Esophagus muscularis mucosa (tissue), 4 donors: Measurements from ENCODE around the gene MYH10. TPM values are rescaled to one million over a fixed set of nuclear protein-coding genes. Genes with fewer than 3 reads are reported as not detected.

Source experiments
- DNase-seq: peaks from one replicate; pipeline ENCODE4 v3.0.0-alpha.2; 2017; ENCODE audit errors: extremely low spot score
- H3K27ac ChIP-seq, 4 donors: fragments of 200-600 bp; sonication (generic); replicated peaks in 1 of 4; 1 replicate in 3 of 4; 2 replicates in 1 of 4; pipeline ENCODE4 v1.5.1; 2016 to 2019; ENCODE audit warnings: mild to moderate bottlenecking in 1 of 4
- H3K27me3 ChIP-seq, 4 donors: fragments of 200-600 bp; sonication (generic); one replicate each; pipeline versions ENCODE4 v1.5.1 to v1.6.0; 2016 to 2019
- H3K36me3 ChIP-seq, 4 donors: fragments of 200-600 bp; sonication (generic); one replicate each; pipeline ENCODE4 v1.5.1; 2016 to 2019
- H3K4me1 ChIP-seq, 4 donors: fragments of 200-600 bp; sonication (generic); one replicate each; pipeline ENCODE4 v1.5.1; 2016 to 2019
- H3K4me3 ChIP-seq, 4 donors: fragments of 200-600 bp; sonication (generic); 1 replicate in 2 of 4; 2 replicates in 2 of 4; pipeline ENCODE4 v1.5.1; 2016 to 2019; ENCODE audit warnings: mild to moderate bottlenecking in 4 of 4, moderate library complexity in 1 of 4
- H3K9me3 ChIP-seq, 4 donors: fragments of 200-600 bp; sonication (generic); 1 replicate in 3 of 4; 2 replicates in 1 of 4; pipeline ENCODE4 v1.5.1; 2016 to 2019
- CTCF ChIP-seq, 3 experiments: fragments of 200-600 bp in 2 of 3; fragments of 450-650 bp in 1 of 3; sonication (generic) in 2 of 3; IDR thresholded peaks; one replicate each; pipeline ENCODE4 v1.5.1; 2017 to 2019; ENCODE audit warnings: antibody characterized with exemption in 3 of 3, mild to moderate bottlenecking in 2 of 3, moderate library complexity in 1 of 3
- EP300 ChIP-seq: sonication (generic); formaldehyde crosslinking; IDR thresholded peaks from one replicate; pipeline ENCODE4 v1.6.1; 2017; ENCODE audit warnings: antibody characterized with exemption
- POLR2A ChIP-seq: fragments of 450-650 bp; IDR thresholded peaks from one replicate; pipeline ENCODE4 v1.6.1; 2017; ENCODE audit warnings: antibody characterized with exemption, moderate library complexity, mild to moderate bottlenecking, low read depth
- POLR2AphosphoS5 ChIP-seq, 2 donors: sonication (generic); formaldehyde crosslinking; IDR thresholded peaks; one replicate each; pipeline ENCODE4 v1.6.1; 2017; ENCODE audit warnings: antibody characterized with exemption in 2 of 2
- WGBS: methylation state at CpG from one replicate; pipeline ENCODE4 v1.1.5; 2018; 5-methylcytosine and 5-hydroxymethylcytosine counted together
- intact Hi-C: fragments of 100-400 bp; cut with DNase I; formaldehyde crosslinking; loops from one replicate; pipeline ENCODE4 v1.15.1; 2023
- total RNA-seq, 4 donors: library from RNA; depleted of rRNA; stranded (reverse); fragments of >200 nt; gene quantifications; one replicate each; pipeline versions ENCODE4 v1.1.0 to v1.2.1, GENCODE V29; 2016

MYH10 gene
- total RNA-seq, 4 donors from 2014 or later, result 18.9 to 42.0 (median 29.3) TPM

- TF ChIP-seq POLR2A (no peak), POLR2AphosphoS5 (IDR thresholded peaks at IDR 0.05) (no peak), CTCF (IDR thresholded peaks at IDR 0.05) (no peak), EP300 (no peak)
- no peaks in the 10 kb centered on the region for H3K27me3 ChIP-seq
- H3K9me3 ChIP-seq, result no peaks in the 10 kb centered on the region
- H3K27ac ChIP-seq, result peak overlapping the region in 1 of 4 donors; percentile 46
- 94% methylated on average over 12 of the region's 22 CpGs for WGBS
- intact Hi-C loops, result no loop called here
- DNase-seq, result no peak
- H3K36me3 ChIP-seq, result peaks cover 21 to 81% (median 67%) of the 10 kb centered on the region in 4 donors
- H3K4me3 ChIP-seq, result no peak overlapping the region
- peaks cover 13 to 34% (median 21%) of the 10 kb centered on the region in 4 donors for H3K4me1 ChIP-seq
These were observed 149.4 kb downstream of the MYH10 start for GRCh38 chr17:8481089-8481488.

GRCh38 chr17:8480011-8480976, 150.2 kb downstream of the MYH10 start:
- H3K27me3 ChIP-seq, result no peaks in the 10 kb centered on the region
- no peaks in the 10 kb centered on the region for H3K9me3 ChIP-seq
- 80% methylated on average over 20 of the region's 33 CpGs for WGBS
- TF ChIP-seq CTCF (IDR thresholded peaks at IDR 0.05), result no peak
- no peak for TF ChIP-seq POLR2A
- TF ChIP-seq POLR2AphosphoS5 (IDR thresholded peaks at IDR 0.05), result no peak
- no peak for TF ChIP-seq EP300
- peak overlapping the region; percentile 46 to 74 (median 72) for H3K27ac ChIP-seq
- H3K4me3 ChIP-seq, result no peak overlapping the region
- peaks cover 13 to 34% (median 21%) of the 10 kb centered on the region in 4 donors for H3K4me1 ChIP-seq
- peaks cover 24 to 89% (median 72%) of the 10 kb centered on the region in 4 donors for H3K36me3 ChIP-seq
- no peak for DNase-seq
- intact Hi-C loops, result no loop called here

GRCh38 chr17:8479431-8479947, 151.0 kb downstream of the MYH10 start:
- H3K27me3 ChIP-seq, result no peaks in the 10 kb centered on the region
- no peak overlapping the region for H3K4me3 ChIP-seq
- H3K4me1 ChIP-seq, result peaks cover 13 to 34% (median 21%) of the 10 kb centered on the region in 4 donors
- peaks cover 32 to 94% (median 79%) of the 10 kb centered on the region in 4 donors for H3K36me3 ChIP-seq
- no peaks in the 10 kb centered on the region for H3K9me3 ChIP-seq
- intact Hi-C loops, result loop anchor here (5.0 kb wide), 1 partner anchor 37 kb away; no protein-coding TSS in a partner anchor
- DNase-seq, result no peak
- WGBS, result 39% methylated on average over 7 of the region's 11 CpGs
- TF ChIP-seq POLR2A (no peak), CTCF (IDR thresholded peaks at IDR 0.05) (no peak), POLR2AphosphoS5 (IDR thresholded peaks at IDR 0.05) (peak in 1 of 2 donors; percentile 42)
- peak overlapping the region; percentile 46 to 74 (median 72) for H3K27ac ChIP-seq

GRCh38 chr17:8477715-8478441, 152.6 kb downstream of the MYH10 start:
- Histone ChIP-seq H3K36me3 (peaks cover 34 to 96% (median 88%) of the 10 kb centered on the region in 4 donors), H3K4me3 (no peak overlapping the region), H3K4me1 (peaks cover 13 to 34% (median 21%) of the 10 kb centered on the region in 4 donors), H3K9me3 (no peaks in the 10 kb centered on the region), H3K27ac (no peak overlapping the region), H3K27me3 (no peaks in the 10 kb centered on the region)
- DNase-seq, result no peak
- intact Hi-C loops, result loop anchor here (5.0 kb wide), 1 partner anchor 36 kb away; no protein-coding TSS in a partner anchor
- TF ChIP-seq EP300 (no peak), POLR2AphosphoS5 (IDR thresholded peaks at IDR 0.05) (no peak)
- WGBS, result 86% methylated on average over 20 of the region's 22 CpGs
